ENCODE results near the gene LRRC7. TPM values are rescaled to one million over a fixed set of nuclear protein-coding genes. Genes with fewer than 3 reads are reported as not detected.
"Not testable (repeated sequence)": the region's sequence is repeated elsewhere in the genome, so short reads cannot be mapped to it uniquely, and the experiment has no call there.

LRRC7 gene
- total and polyA plus RNA-seq, 9 donors = 0.01 to 0.45 (median 0.13) TPM; not detected in 4

DNA sequence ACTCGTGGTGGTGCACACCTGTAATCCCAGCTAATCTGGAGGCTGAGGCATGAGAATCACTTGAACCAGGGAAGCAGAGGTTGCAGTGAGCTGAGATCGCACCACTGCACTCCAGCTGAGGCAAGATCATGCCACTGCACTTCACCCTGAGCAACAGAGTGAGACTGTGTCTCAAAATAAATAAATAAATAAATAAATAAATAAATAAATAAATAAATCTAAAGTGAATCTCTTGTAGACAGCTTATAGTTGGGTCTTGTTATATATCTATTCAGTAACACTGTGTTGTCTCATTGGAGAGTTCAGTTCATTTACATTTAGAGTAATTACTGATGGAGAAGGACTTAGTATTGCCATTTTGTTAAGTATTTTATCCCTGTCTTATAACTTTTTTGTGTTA, 379.2 kb downstream of the LRRC7 start:
- H3K4me3 ChIP-seq = no peak overlapping the region
- no peaks in the 10 kb centered on the region for H3K9me3 ChIP-seq
- no peak for DNase-seq
- H3K36me3 ChIP-seq = no peaks in the 10 kb centered on the region
- 90 to 95% (median 95%) methylated on average over 2 of the region's 2 CpGs for WGBS, 3 donors
- no peaks in the 10 kb centered on the region for H3K4me1 ChIP-seq (ENCODE audit: insufficient read depth)
- H3K27me3 ChIP-seq = no peaks in the 10 kb centered on the region
- intact Hi-C loops (cut with DNase I) = no loop called here
- TF ChIP-seq EP300 (IDR thresholded peaks at IDR 0.05) = no peak
- TF ChIP-seq POLR2A (IDR thresholded peaks at IDR 0.05) = no peak
- TF ChIP-seq, protein P1, sequence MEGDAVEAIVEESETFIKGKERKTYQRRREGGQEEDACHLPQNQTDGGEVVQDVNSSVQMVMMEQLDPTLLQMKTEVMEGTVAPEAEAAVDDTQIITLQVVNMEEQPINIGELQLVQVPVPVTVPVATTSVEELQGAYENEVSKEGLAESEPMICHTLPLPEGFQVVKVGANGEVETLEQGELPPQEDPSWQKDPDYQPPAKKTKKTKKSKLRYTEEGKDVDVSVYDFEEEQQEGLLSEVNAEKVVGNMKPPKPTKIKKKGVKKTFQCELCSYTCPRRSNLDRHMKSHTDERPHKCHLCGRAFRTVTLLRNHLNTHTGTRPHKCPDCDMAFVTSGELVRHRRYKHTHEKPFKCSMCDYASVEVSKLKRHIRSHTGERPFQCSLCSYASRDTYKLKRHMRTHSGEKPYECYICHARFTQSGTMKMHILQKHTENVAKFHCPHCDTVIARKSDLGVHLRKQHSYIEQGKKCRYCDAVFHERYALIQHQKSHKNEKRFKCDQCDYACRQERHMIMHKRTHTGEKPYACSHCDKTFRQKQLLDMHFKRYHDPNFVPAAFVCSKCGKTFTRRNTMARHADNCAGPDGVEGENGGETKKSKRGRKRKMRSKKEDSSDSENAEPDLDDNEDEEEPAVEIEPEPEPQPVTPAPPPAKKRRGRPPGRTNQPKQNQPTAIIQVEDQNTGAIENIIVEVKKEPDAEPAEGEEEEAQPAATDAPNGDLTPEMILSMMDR (IDR thresholded peaks at IDR 0.05) = no peak
- H3K27ac ChIP-seq = no peak overlapping the region

GRCh38 chr1:69947837-69948236, 380.1 kb downstream of the LRRC7 start:
- intact Hi-C loops (cut with DNase I) = no loop called here
- Histone ChIP-seq H3K9me3 (no peaks in the 10 kb centered on the region), H3K27me3 (no peaks in the 10 kb centered on the region), H3K36me3 (no peaks in the 10 kb centered on the region), H3K4me3 (no peak overlapping the region), H3K27ac (no peak overlapping the region), H3K4me1 (ENCODE audit: insufficient read depth) (no peaks in the 10 kb centered on the region)
- TF ChIP-seq POLR2A (IDR thresholded peaks at IDR 0.05) (no peak), EP300 (IDR thresholded peaks at IDR 0.05) (no peak)
- TF ChIP-seq, protein P1 (IDR thresholded peaks at IDR 0.05) = no peak
- 87 to 93% (median 93%) methylated on average over 3 of the region's 3 CpGs for WGBS, 3 donors
- no peak for DNase-seq

GRCh38 chr1:69952676-69953075, 385.0 kb downstream of the LRRC7 start:
- WGBS, 3 donors = 44 to 62% (median 46%) methylated on average over 1 of the region's 1 CpG
- Histone ChIP-seq H3K4me1 (ENCODE audit: insufficient read depth) (no peaks in the 10 kb centered on the region), H3K4me3 (no peak overlapping the region), H3K9me3 (no peaks in the 10 kb centered on the region), H3K27ac (no peak overlapping the region), H3K27me3 (no peaks in the 10 kb centered on the region), H3K36me3 (no peaks in the 10 kb centered on the region)
- intact Hi-C loops (cut with DNase I) = no loop called here
- DNase-seq = no peak
- TF ChIP-seq POLR2A (IDR thresholded peaks at IDR 0.05) (no peak), EP300 (IDR thresholded peaks at IDR 0.05) (no peak)
- TF ChIP-seq, protein P1 (IDR thresholded peaks at IDR 0.05) = no peak

- H3K36me3 ChIP-seq; H3K27me3 ChIP-seq; DNase-seq; H3K27ac ChIP-seq; H3K4me3 ChIP-seq; H3K9me3 ChIP-seq; H3K4me1 ChIP-seq (ENCODE audit: insufficient read depth); intact Hi-C loops (cut with DNase I): not testable (repeated sequence)
- 92 to 97% (median 94%) methylated on average over 2 of the region's 2 CpGs for WGBS, 3 donors
Measured at GRCh38 chr1:69962452-69962851, 394.7 kb downstream of the LRRC7 start.

- intact Hi-C loops (cut with DNase I) = no loop called here
- DNase-seq = no peak
- WGBS, 3 donors = 94 to 99% (median 98%) methylated on average over 3 of the region's 3 CpGs
- TF ChIP-seq, protein P1 (IDR thresholded peaks at IDR 0.05) = no peak
- TF ChIP-seq POLR2A (IDR thresholded peaks at IDR 0.05) = no peak
- TF ChIP-seq EP300 (IDR thresholded peaks at IDR 0.05) = no peak
- Histone ChIP-seq H3K4me1 (ENCODE audit: insufficient read depth) (no peaks in the 10 kb centered on the region), H3K9me3 (peaks cover 0 to 4% of the 10 kb centered on the region in 2 donors), H3K36me3 (no peaks in the 10 kb centered on the region), H3K27me3 (no peaks in the 10 kb centered on the region), H3K27ac (no peak overlapping the region), H3K4me3 (no peak overlapping the region)
Measured at GRCh38 chr1:69967245-69967766, 399.6 kb downstream of the LRRC7 start.

All from ovary (tissue), 9 donors.